ENCODE measurements around the gene MYCBP2.

Gene MYCBP2

DNA sequence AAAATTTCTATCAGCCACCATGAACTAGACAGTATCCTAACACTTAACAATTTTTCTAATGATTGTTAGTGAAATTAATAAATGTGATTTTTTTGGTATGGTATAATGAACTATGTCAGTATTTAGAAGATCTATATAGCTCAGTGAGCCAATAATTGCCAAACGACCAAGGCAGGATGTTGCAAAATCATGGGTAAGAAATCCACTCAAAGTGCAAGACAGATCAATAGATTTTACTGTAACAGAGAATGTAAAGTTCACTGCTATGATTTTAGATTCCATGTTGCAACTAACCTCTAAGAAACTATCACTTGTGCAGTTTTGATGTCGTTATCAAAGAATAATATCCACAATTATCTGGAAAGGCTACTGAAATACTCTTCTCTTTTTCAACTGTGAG lies 44.0 kb upstream of the MYCBP2 start:
- Histone ChIP-seq H3K27ac (ENCODE audit: low read length) (no peak overlapping the region), H4K20me1 (ENCODE audit: insufficient read depth, low read length) (no peaks in the 10 kb centered on the region), H2AFZ (ENCODE audit: low read length) (no peak overlapping the region), H3K27me3 (replicated peaks; ENCODE audit: insufficient read depth, low read length) (no peaks in the 10 kb centered on the region), H3K9ac (ENCODE audit: low read length) (no peak overlapping the region), H3K79me2 (ENCODE audit: low read length) (no peaks in the 10 kb centered on the region), H3K9me2 (replicated peaks; ENCODE audit: insufficient read depth, low read length) (no peaks in the 10 kb centered on the region), H3K36me3 (replicated peaks; ENCODE audit: insufficient read depth, low read length) (no peaks in the 10 kb centered on the region), H3K4me3 (ENCODE audit: low read length) (no peak overlapping the region), H3K4me1 (ENCODE audit: low read length) (no peaks in the 10 kb centered on the region), H3K9me3 (replicated peaks; ENCODE audit: insufficient read depth, low read length) (no peaks in the 10 kb centered on the region), H3F3A (ENCODE audit: insufficient read depth, low read length) (no peaks in the 10 kb centered on the region), H3K4me2 (ENCODE audit: low read depth, low read length) (no peak overlapping the region)
- TF ChIP-seq EZH2 (optimal IDR thresholded peaks at IDR 0.05; ENCODE audit: low read depth, low read length) (no peak), EZH2phosphoT487 (IDR thresholded peaks at IDR 0.05; ENCODE audit: low read length) (no peak)
- TF ChIP-seq, protein P1, sequence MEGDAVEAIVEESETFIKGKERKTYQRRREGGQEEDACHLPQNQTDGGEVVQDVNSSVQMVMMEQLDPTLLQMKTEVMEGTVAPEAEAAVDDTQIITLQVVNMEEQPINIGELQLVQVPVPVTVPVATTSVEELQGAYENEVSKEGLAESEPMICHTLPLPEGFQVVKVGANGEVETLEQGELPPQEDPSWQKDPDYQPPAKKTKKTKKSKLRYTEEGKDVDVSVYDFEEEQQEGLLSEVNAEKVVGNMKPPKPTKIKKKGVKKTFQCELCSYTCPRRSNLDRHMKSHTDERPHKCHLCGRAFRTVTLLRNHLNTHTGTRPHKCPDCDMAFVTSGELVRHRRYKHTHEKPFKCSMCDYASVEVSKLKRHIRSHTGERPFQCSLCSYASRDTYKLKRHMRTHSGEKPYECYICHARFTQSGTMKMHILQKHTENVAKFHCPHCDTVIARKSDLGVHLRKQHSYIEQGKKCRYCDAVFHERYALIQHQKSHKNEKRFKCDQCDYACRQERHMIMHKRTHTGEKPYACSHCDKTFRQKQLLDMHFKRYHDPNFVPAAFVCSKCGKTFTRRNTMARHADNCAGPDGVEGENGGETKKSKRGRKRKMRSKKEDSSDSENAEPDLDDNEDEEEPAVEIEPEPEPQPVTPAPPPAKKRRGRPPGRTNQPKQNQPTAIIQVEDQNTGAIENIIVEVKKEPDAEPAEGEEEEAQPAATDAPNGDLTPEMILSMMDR (IDR thresholded peaks at IDR 0.05; ENCODE audit: low read length): no peak
- DNase-seq: no peak

DNA sequence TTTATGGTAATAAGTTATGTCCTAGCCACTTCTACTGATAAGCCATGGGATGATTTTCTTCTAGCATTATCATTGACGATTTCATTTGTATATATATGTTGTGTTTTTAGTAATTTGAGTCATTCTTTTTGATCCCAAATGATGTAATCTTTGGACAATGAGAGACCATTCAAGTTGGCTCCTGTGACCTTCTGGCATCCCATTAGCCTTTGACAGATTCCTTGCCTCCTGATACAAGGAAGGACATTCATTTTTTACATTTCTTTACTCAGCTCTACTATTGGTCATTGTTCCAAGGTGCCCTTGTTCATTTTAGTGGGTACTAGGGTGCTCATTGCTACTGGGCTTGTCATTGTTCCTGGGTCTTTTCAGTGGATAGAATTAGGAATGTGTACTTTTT lies 35.3 kb upstream of the MYCBP2 start:
- H4K20me1 ChIP-seq (ENCODE audit: insufficient read depth, low read length): no peaks in the 10 kb centered on the region
- H3K27me3 ChIP-seq (replicated peaks; ENCODE audit: insufficient read depth, low read length): no peaks in the 10 kb centered on the region
- H3K36me3 ChIP-seq (replicated peaks; ENCODE audit: insufficient read depth, low read length): no peaks in the 10 kb centered on the region
- H2AFZ ChIP-seq (ENCODE audit: low read length): no peak overlapping the region
- H3K4me3 ChIP-seq (ENCODE audit: low read length): no peak overlapping the region
- TF ChIP-seq, protein P1 (IDR thresholded peaks at IDR 0.05; ENCODE audit: low read length): no peak
- no peak for TF ChIP-seq EZH2 (optimal IDR thresholded peaks at IDR 0.05; ENCODE audit: low read depth, low read length)
- no peak for TF ChIP-seq EZH2phosphoT487 (IDR thresholded peaks at IDR 0.05; ENCODE audit: low read length)
- no peaks in the 10 kb centered on the region for H3K4me1 ChIP-seq (ENCODE audit: low read length)
- DNase-seq: no peak
- no peak overlapping the region for H3K9ac ChIP-seq (ENCODE audit: low read length)
- H3K9me2 ChIP-seq (replicated peaks; ENCODE audit: insufficient read depth, low read length): no peaks in the 10 kb centered on the region
- H3K4me2 ChIP-seq (ENCODE audit: low read depth, low read length): no peak overlapping the region
- H3K27ac ChIP-seq (ENCODE audit: low read length): no peak overlapping the region
- H3F3A ChIP-seq (ENCODE audit: insufficient read depth, low read length): no peaks in the 10 kb centered on the region
- no peaks in the 10 kb centered on the region for H3K9me3 ChIP-seq (replicated peaks; ENCODE audit: insufficient read depth, low read length)
- no peaks in the 10 kb centered on the region for H3K79me2 ChIP-seq (ENCODE audit: low read length)

DNA sequence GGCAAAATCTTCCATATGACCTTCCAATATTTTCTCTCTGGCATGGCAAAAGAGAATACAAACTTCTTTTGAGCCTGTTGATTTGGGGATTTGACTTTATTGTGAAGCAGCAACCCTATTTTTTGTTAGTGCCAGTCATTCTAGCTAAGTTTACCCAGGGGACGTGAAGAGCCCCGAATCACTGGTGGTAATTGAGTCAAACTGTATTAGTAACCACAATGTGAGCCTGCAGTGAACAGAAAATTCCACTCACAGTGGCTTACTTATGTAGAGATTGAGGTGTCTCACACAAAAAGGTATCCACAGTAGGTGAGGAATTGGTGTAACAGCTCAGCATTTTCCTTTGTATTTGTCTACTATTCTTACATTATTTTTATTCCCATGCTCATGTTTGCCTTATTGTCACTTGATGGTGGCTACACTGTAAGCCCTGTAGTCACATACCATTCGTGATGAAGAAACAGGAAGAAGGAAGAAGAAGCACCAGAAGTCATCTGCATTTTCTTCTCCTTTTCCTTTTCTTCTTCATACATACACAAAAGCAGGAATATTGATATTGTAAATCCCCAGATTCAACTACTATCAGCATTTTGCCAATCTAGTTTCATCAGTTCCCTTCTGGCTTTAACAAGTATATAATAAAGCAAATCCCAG lies 33.3 kb upstream of the MYCBP2 start:
- Histone ChIP-seq H3K9me2 (replicated peaks; ENCODE audit: insufficient read depth, low read length) (no peaks in the 10 kb centered on the region), H3K9me3 (replicated peaks; ENCODE audit: insufficient read depth, low read length) (no peaks in the 10 kb centered on the region), H3K36me3 (replicated peaks; ENCODE audit: insufficient read depth, low read length) (no peaks in the 10 kb centered on the region), H3K27me3 (replicated peaks; ENCODE audit: insufficient read depth, low read length) (no peaks in the 10 kb centered on the region), H3K4me1 (ENCODE audit: low read length) (no peaks in the 10 kb centered on the region), H3K4me2 (ENCODE audit: low read depth, low read length) (no peak overlapping the region), H4K20me1 (ENCODE audit: insufficient read depth, low read length) (no peaks in the 10 kb centered on the region), H2AFZ (ENCODE audit: low read length) (no peak overlapping the region), H3K27ac (ENCODE audit: low read length) (no peak overlapping the region), H3F3A (ENCODE audit: insufficient read depth, low read length) (no peaks in the 10 kb centered on the region), H3K4me3 (ENCODE audit: low read length) (no peak overlapping the region), H3K79me2 (ENCODE audit: low read length) (no peaks in the 10 kb centered on the region), H3K9ac (ENCODE audit: low read length) (no peak overlapping the region)
- DNase-seq: no peak
- TF ChIP-seq EZH2 (optimal IDR thresholded peaks at IDR 0.05; ENCODE audit: low read depth, low read length) (no peak), EZH2phosphoT487 (IDR thresholded peaks at IDR 0.05; ENCODE audit: low read length) (no peak)
- TF ChIP-seq, protein P1 (IDR thresholded peaks at IDR 0.05; ENCODE audit: low read length): no peak

All from MM.1S (cell line).